GM19099 (cell line): ENCODE data around the gene SCNM1.

Experiments used
- POLR2A ChIP-seq: IDR thresholded peaks from 3 replicates; pipeline ENCODE4 v1.6.1; 2011; ENCODE audit warnings: low read depth; ENCODE audit not compliant: insufficient read length; ENCODE audit errors: extremely low read depth

Gene SCNM1

GRCh38 chr1:151143057-151143435 is 22.9 kb upstream of the SCNM1 start:
- TF ChIP-seq POLR2A, result no peak

GRCh38 chr1:151143986-151144385 is 22.0 kb upstream of the SCNM1 start:
- TF ChIP-seq POLR2A, result no peak

GRCh38 chr1:151144474-151145303 is 21.3 kb upstream of the SCNM1 start:
- no peak for TF ChIP-seq POLR2A

- no peak for TF ChIP-seq POLR2A
Measured at GRCh38 chr1:151145304-151146071, 20.5 kb upstream of the SCNM1 start.

GRCh38 chr1:151146072-151146411 is 19.9 kb upstream of the SCNM1 start:
- no peak for TF ChIP-seq POLR2A

GRCh38 chr1:151146412-151147131 is 19.4 kb upstream of the SCNM1 start, which contains the start of gene SEMA6C:
Gene SEMA6C, minus strand, starts transcription at chr1:151146631. Its CDS starts 4,010 bp downstream, at chr1:151142621.
- TF ChIP-seq POLR2A, result no peak

- no peak for TF ChIP-seq POLR2A
Measured at GRCh38 chr1:151147132-151147503, 18.8 kb upstream of the SCNM1 start.

- no peak for TF ChIP-seq POLR2A
Measured at GRCh38 chr1:151147665-151148064, 18.3 kb upstream of the SCNM1 start.

GRCh38 chr1:151156515-151156819 is 9.5 kb upstream of the SCNM1 start, which contains the start of gene TNFAIP8L2:
Gene TNFAIP8L2, plus strand, starts transcription at chr1:151156649. Its CDS starts 2,049 bp downstream, at chr1:151158698.
- TF ChIP-seq POLR2A, result no peak

GRCh38 chr1:151157067-151157531 is 8.8 kb upstream of the SCNM1 start:
- peak; percentile 31 for TF ChIP-seq POLR2A

- TF ChIP-seq POLR2A, result no peak
Measured at GRCh38 chr1:151158326-151158725, 7.6 kb upstream of the SCNM1 start.

GRCh38 chr1:151158751-151159251 is 7.1 kb upstream of the SCNM1 start:
- TF ChIP-seq POLR2A, result no peak

- no peak for TF ChIP-seq POLR2A
Measured at GRCh38 chr1:151159373-151159772, 6.6 kb upstream of the SCNM1 start.

- no peak for TF ChIP-seq POLR2A
Measured at GRCh38 chr1:151164732-151165280, 1.1 kb upstream of the SCNM1 start.

- TF ChIP-seq POLR2A, result no peak
Measured at GRCh38 chr1:151165281-151165737, 635 bp upstream of the SCNM1 start.
